Fibroblast of villous mesenchyme (primary cell): Measurements from ENCODE around the gene CAMKMT. TPM values are rescaled to one million over a fixed set of nuclear protein-coding genes. Genes with fewer than 3 reads are reported as not detected.
A peak's percentile ranks its signal among the peaks of the same experiment; 100 is the strongest.

Source experiments
- DNase-seq: peaks from one replicate; pipeline ENCODE4 v3.0.0-alpha.2; 2010; ENCODE audit warnings: low read depth
- H3K4me3 ChIP-seq: 2 replicates; pipeline ENCODE4 v1.5.1; 2011; ENCODE audit warnings: low read depth, mild to moderate bottlenecking, low read length
- total RNA-seq: library from RNA; depleted of rRNA; stranded (reverse); fragments of >200 nt; gene quantifications from 2 replicates; pipeline ENCODE4 v1.2.3, GENCODE V29; 2012
- TF ChIP-seq, protein P1 (sequence below): IDR thresholded peaks from 2 replicates; pipeline ENCODE4 v1.5.1; 2012; ENCODE audit warnings: low read depth, mild to moderate bottlenecking, low read length; ENCODE audit not compliant: insufficient read depth

The CAMKMT gene
- total RNA-seq, 1 donor, result 9.9 TPM

DNA sequence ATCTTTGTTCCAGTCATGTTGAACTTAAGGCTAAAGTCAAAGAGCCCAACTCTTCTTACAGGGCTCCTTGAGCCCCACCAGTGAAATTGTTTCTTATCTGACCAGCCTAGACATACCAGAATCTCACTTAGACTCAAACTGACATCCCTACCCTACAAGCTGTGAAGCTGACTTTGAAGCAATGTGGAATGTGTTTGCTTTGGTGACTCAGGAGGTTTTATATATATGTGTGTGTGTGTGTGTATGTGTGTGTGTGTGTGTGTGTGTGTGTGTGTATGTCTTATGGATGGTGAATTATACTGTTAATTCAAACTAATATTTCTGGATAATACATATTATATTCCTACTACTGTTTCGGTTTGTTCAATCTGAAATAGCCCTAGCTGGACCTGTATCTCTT is 67.3 kb downstream of the CAMKMT start:
- no peak overlapping the region for H3K4me3 ChIP-seq
- no peak for DNase-seq
- TF ChIP-seq, protein P1, sequence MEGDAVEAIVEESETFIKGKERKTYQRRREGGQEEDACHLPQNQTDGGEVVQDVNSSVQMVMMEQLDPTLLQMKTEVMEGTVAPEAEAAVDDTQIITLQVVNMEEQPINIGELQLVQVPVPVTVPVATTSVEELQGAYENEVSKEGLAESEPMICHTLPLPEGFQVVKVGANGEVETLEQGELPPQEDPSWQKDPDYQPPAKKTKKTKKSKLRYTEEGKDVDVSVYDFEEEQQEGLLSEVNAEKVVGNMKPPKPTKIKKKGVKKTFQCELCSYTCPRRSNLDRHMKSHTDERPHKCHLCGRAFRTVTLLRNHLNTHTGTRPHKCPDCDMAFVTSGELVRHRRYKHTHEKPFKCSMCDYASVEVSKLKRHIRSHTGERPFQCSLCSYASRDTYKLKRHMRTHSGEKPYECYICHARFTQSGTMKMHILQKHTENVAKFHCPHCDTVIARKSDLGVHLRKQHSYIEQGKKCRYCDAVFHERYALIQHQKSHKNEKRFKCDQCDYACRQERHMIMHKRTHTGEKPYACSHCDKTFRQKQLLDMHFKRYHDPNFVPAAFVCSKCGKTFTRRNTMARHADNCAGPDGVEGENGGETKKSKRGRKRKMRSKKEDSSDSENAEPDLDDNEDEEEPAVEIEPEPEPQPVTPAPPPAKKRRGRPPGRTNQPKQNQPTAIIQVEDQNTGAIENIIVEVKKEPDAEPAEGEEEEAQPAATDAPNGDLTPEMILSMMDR, result no peak

DNA sequence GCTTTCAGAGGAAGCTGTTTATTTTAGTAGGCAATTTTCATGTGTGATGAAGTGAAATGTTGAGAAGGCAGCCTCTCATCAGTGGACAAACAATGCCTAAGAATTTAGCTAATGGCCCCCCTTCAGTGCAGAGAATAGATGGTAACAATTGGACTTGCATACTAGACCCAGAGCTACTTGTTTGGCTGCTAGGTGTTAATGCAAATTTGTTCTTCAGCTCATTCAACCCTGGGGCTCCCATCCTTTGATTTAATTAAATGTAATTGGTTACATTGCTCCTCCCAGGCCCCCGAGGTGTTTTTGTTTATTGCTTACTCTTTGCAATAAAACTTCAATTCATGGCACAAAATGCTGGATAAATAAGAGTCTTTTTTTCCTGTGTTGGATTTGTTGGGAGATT is 68.6 kb downstream of the CAMKMT start:
- TF ChIP-seq, protein P1, result no peak
- no peak overlapping the region for H3K4me3 ChIP-seq
- no peak for DNase-seq

DNA sequence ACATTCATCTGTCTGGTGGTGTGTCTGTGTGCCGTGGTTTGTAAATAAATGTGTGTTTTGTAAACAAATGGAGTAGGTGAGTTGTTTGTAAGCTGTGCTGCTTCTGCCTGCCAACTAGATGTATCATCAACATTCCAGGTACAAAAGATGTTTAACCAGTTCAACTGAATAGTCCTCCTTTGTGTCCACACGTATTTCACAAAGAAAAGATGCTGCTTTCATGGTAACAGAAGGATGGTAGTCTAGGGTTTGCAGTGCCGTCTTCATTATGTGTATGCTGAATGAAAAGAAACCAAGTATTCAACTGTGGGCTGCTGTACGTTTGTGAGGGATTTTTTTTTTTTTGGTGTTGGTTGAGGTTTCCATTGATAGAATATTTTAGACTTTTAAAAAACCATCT is 72.1 kb downstream of the CAMKMT start:
- TF ChIP-seq, protein P1, result no peak
- DNase-seq, result peak; percentile 30
- H3K4me3 ChIP-seq, result no peak overlapping the region

DNA sequence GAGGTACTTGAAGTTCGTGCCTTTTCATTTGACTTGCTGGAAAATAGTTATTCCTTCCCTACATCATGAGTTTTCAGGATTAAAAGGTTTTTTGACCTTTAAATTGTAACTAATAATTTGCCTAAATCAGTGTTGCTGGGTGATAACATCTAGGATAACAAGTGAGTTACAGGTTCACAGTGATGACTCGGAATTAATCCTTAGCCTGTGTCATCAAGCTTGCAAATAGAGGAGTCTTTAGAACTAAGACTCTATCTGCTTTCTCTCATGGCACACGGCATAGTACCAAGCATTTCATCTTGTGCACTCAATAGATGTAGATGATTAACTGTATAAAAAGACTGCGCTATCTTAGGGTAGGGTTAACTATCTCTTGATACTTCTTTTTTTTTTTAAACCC is 79.5 kb downstream of the CAMKMT start:
- no peak overlapping the region for H3K4me3 ChIP-seq
- TF ChIP-seq, protein P1, result no peak
- no peak for DNase-seq

DNA sequence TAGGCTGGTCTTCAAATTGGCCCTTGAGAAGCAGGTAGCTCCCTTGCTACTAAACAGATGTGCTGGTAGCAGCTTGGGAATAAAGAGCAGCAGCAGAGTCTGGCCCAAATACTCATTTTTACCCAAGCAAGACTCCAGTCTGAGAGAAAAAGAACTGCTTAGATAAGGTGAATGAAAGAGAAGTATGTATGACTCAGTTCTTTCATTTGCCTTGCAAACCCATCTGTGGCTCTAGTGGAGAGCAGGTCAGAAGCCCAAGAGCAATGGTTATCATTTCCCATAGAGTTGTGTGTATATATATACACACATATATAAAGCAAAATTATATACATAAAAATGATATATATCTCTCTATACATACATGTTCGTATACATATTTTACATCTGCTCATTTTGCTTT is 80.3 kb downstream of the CAMKMT start:
- no peak for DNase-seq
- TF ChIP-seq, protein P1, result no peak
- no peak overlapping the region for H3K4me3 ChIP-seq

DNA sequence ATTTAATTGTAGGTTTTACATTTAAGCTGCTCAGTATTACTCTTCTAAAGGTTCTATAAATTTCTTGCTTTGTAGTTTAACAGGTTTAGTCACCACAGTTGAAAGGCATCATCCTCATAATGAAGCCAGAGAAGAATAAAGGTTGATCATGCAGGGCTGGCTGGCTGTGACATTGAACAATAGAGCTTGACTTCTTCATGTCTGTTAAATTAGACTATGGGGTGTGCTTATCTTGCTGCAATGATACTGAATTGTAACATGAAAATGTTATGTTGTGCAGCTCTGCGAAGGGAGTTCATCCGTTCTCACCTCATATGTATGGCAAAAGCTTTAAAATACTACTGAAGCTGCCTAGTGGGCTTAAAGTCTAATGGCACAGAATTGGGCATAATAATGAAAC is 81.8 kb downstream of the CAMKMT start:
- no peak for DNase-seq
- no peak overlapping the region for H3K4me3 ChIP-seq
- TF ChIP-seq, protein P1, result no peak

DNA sequence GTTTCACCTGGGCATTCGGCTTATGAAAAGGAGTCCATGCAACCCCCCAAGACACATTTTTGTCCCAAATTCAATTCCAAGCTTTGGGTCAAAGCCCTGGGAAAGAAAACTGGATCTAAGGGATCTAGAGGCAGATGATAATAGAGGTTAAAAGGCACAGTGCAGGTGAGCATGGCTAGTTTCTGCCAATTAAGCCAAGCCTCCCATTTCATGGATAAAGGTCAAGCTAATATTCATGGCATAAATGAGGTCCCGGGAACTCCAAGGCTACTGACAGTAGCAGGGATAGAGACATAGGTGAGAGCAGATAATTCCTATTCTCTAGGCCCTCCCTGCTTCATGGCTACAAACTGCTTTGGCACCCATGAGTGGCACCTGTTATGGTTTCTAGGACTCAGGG is 83.1 kb downstream of the CAMKMT start:
- no peak for DNase-seq
- H3K4me3 ChIP-seq, result no peak overlapping the region
- TF ChIP-seq, protein P1, result no peak
